ENCODE results near the gene FHL2. TPM values are rescaled to one million over a fixed set of nuclear protein-coding genes. Genes with fewer than 3 reads are reported as not detected.
A peak's percentile ranks its signal among the peaks of the same experiment; 100 is the strongest.

Gene FHL2
- total and polyA plus RNA-seq, 4 donors = 3.9 to 9.0 (median 6.5) TPM

GRCh38 chr2:105330681-105331375 lies 68.0 kb downstream of the FHL2 start (continued):
- TF ChIP-seq, protein P1, sequence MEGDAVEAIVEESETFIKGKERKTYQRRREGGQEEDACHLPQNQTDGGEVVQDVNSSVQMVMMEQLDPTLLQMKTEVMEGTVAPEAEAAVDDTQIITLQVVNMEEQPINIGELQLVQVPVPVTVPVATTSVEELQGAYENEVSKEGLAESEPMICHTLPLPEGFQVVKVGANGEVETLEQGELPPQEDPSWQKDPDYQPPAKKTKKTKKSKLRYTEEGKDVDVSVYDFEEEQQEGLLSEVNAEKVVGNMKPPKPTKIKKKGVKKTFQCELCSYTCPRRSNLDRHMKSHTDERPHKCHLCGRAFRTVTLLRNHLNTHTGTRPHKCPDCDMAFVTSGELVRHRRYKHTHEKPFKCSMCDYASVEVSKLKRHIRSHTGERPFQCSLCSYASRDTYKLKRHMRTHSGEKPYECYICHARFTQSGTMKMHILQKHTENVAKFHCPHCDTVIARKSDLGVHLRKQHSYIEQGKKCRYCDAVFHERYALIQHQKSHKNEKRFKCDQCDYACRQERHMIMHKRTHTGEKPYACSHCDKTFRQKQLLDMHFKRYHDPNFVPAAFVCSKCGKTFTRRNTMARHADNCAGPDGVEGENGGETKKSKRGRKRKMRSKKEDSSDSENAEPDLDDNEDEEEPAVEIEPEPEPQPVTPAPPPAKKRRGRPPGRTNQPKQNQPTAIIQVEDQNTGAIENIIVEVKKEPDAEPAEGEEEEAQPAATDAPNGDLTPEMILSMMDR (IDR thresholded peaks at IDR 0.05; ENCODE audit: low read depth, low read length, missing input control) = no peak

DNA sequence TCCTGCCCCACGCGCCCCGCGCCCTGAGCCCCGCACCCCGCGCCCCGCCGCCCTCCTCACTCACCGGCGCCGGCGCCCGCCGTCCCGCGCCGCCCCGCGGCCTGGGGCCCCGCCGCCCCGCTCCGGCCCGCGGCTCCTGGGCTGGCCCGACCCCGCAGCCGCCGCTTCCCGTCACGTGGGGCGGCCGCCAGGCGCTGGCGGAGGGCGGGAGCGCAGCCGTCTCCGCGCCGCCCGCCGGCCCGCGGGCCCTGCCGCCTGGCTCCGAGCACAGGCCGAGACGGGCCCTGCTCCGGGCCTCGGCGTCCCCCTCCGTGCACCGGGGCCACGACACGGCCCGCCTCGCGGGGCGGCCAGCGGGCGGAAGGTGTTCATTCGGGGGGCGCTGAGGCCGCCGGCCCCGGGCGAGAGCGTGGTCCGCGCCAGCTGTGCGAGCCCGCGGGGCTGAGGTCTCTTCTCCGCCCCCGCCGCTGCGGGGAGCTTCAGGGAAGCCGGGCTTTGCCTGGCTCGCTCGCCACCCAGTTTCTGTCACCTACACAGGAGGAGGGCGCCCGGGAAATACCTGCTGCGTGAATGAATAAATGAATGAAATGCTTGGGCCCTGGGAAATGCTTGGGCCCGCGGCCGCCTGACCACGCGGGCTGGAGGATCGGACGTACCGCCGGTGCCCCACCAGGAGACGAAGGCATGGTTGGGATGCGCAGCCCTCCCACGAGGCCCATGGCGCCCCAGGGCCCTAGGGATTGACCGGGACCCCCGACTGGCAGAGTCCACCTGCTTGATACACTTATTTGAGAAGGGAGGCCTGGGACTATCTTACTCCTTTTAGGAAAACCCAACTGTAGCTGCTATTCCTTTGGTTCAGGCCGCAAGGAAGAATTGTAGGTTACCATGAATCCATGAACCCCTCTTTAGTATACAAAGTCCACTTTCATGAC lies 69.0 kb downstream of the FHL2 start, which contains the start of gene TGFBRAP1:
TGFBRAP1 (minus strand) TSS at position 175 of the 935 bp plus-strand sequence. CDS start 21,434 bp downstream, outside the sequence.
- DNase-seq (ENCODE audit: low spot score) = peak; percentile 64
- H3K27me3 ChIP-seq (ENCODE audit: control insufficient read depth in 4 of 4, insufficient read depth in 4 of 4, low read length in 3 of 4) = no peaks in the 10 kb centered on the region
- H3K9ac ChIP-seq (ENCODE audit: low read depth in 1 of 2, low read length in 2 of 2) = peak within 1 kb of the TSS; percentile 77 to 80
- 2% methylated on average over 101 of the region's 101 CpGs for WGBS
- no peak for TF ChIP-seq GABPA (IDR thresholded peaks at IDR 0.05 in 1 of 2, conservative IDR thresholded peaks at IDR 0.05 in 1 of 2)
- TF ChIP-seq, protein P2, sequence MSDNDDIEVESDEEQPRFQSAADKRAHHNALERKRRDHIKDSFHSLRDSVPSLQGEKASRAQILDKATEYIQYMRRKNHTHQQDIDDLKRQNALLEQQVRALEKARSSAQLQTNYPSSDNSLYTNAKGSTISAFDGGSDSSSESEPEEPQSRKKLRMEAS (IDR thresholded peaks at IDR 0.05) = no peak
- TF ChIP-seq TAF1 (conservative IDR thresholded peaks at IDR 0.05) = no peak
- no peak for TF ChIP-seq FOXA1 (IDR thresholded peaks at IDR 0.05)
- TF ChIP-seq, protein P1 (IDR thresholded peaks at IDR 0.05; ENCODE audit: low read depth, low read length, missing input control) = no peak
- TF ChIP-seq JUND (IDR thresholded peaks at IDR 0.05) = no peak
- no peak for TF ChIP-seq FOXA2 (IDR thresholded peaks at IDR 0.05)
- TF ChIP-seq, protein P3, sequence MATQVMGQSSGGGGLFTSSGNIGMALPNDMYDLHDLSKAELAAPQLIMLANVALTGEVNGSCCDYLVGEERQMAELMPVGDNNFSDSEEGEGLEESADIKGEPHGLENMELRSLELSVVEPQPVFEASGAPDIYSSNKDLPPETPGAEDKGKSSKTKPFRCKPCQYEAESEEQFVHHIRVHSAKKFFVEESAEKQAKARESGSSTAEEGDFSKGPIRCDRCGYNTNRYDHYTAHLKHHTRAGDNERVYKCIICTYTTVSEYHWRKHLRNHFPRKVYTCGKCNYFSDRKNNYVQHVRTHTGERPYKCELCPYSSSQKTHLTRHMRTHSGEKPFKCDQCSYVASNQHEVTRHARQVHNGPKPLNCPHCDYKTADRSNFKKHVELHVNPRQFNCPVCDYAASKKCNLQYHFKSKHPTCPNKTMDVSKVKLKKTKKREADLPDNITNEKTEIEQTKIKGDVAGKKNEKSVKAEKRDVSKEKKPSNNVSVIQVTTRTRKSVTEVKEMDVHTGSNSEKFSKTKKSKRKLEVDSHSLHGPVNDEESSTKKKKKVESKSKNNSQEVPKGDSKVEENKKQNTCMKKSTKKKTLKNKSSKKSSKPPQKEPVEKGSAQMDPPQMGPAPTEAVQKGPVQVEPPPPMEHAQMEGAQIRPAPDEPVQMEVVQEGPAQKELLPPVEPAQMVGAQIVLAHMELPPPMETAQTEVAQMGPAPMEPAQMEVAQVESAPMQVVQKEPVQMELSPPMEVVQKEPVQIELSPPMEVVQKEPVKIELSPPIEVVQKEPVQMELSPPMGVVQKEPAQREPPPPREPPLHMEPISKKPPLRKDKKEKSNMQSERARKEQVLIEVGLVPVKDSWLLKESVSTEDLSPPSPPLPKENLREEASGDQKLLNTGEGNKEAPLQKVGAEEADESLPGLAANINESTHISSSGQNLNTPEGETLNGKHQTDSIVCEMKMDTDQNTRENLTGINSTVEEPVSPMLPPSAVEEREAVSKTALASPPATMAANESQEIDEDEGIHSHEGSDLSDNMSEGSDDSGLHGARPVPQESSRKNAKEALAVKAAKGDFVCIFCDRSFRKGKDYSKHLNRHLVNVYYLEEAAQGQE (IDR thresholded peaks at IDR 0.05) = no peak
- TF ChIP-seq HNF4A (conservative IDR thresholded peaks at IDR 0.05) = no peak
- no peak for TF ChIP-seq SP1 (IDR thresholded peaks at IDR 0.05)
- no peak for TF ChIP-seq YY1 (IDR thresholded peaks at IDR 0.05)
- no peak for TF ChIP-seq NR2F2 (IDR thresholded peaks at IDR 0.05)
- no peak for TF ChIP-seq ZBTB33 (IDR thresholded peaks at IDR 0.05)
- no peak for TF ChIP-seq EGR1 (IDR thresholded peaks at IDR 0.05; ENCODE audit: low read depth in 2 of 2)
- no peak for TF ChIP-seq HNF4G (IDR thresholded peaks at IDR 0.05)
- no peak for TF ChIP-seq RAD21 (IDR thresholded peaks at IDR 0.05)
- no peak for TF ChIP-seq RXRA (IDR thresholded peaks at IDR 0.05)
- no peaks in the 10 kb centered on the region for H3K36me3 ChIP-seq (ENCODE audit: control insufficient read depth in 4 of 4, insufficient read depth in 3 of 4, low read depth in 1 of 4, low read length in 3 of 4)
- no peaks in the 10 kb centered on the region for H3K9me3 ChIP-seq (ENCODE audit: control insufficient read depth in 4 of 4, low read length in 3 of 4)
- H3K4me3 ChIP-seq (ENCODE audit: low read depth in 1 of 3, low read length in 3 of 3) = peak within 1 kb of the TSS; percentile 80 to 93 (median 88)
- H3K27ac ChIP-seq (ENCODE audit: low read depth in 1 of 2, low read length in 2 of 2) = peak within 1 kb of the TSS; percentile 82 to 85
- H3K4me1 ChIP-seq (ENCODE audit: control insufficient read depth in 4 of 4, insufficient read depth in 4 of 4, low read length in 3 of 4) = peaks cover 7 to 26% (median 15%) of the 10 kb centered on the region in 4 donors
